GM15510 (cell line): ENCODE measurements around the gene ITGAD.

Experiments used
- POLR2A ChIP-seq: IDR thresholded peaks from 3 replicates; pipeline ENCODE4 v1.6.1; 2011; ENCODE audit warnings: borderline replicate concordance; ENCODE audit not compliant: insufficient read length; ENCODE audit errors: extremely low read depth

ITGAD gene

GRCh38 chr16:31360251-31360650 is 32.9 kb upstream of the ITGAD start:
- TF ChIP-seq POLR2A, result no peak

DNA sequence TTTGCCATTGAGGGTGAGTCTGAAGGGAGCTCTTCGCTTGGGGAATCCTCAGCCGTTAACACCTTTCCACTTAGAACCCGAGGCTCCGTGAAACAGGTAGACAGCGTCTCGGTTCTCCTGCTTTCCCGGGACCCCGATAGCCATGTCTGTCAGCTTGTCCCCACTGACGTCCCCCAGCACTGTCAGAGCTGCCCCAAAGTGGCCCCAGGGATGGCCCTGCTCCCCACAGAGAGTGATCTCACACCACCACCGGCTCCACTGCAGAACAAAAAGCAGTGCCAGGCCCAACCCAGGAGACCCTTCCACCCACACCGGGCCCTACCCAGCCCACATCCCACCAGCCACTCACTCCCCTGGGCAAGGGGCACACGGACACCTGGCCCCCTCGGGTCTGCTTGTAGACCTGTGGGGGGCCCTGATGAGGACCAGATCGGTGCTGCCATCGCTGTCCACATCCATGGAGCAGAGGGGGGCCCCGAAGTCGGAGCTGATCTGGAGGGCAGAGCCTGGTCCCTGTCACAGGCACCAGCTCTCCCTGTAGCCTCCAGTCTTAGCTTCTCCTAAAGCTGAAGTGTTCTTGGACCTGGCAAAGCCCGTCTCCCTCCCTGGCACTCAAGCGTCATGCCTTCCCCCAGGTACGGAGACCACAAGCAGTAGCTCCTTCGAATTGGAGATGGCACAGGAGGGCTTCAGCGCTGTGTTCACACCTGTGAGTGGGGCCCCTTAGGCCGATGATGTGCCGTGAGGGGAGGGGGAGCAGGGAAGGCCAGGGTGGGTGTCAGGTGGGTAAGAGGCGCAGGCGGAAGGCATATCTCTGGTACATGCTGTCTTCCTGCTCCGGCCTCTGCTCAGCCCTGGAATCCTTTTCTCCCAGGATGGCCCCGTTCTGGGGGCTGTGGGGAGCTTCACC is 31.7 kb upstream of the ITGAD start:
- TF ChIP-seq POLR2A, result no peak

GRCh38 chr16:31362476-31363405 is 30.4 kb upstream of the ITGAD start:
- no peak for TF ChIP-seq POLR2A

DNA sequence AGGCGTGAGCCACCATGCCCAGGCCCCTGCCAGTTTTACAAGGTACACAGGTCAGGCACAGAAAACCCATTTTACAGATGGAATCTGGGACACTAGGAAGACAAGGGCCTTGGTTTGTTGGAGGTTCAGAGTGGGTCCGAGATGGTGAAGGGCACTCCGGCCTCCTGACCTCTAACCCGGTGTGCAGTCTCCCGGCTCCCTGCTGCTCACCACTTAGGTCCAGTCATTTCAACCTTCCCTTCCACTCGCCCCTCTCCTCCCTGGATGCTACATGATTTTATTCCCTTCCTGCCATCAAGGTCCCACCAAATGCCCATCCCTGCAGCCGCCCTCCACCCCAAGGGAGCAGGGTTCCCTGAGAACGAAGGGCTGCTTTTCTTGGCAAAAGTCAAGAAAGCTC is 29.4 kb upstream of the ITGAD start:
- no peak for TF ChIP-seq POLR2A

- TF ChIP-seq POLR2A, result no peak
These were observed 28.7 kb upstream of the ITGAD start for GRCh38 chr16:31364421-31364820.

- no peak for TF ChIP-seq POLR2A
These were observed 27.8 kb upstream of the ITGAD start for GRCh38 chr16:31365131-31365865.

DNA sequence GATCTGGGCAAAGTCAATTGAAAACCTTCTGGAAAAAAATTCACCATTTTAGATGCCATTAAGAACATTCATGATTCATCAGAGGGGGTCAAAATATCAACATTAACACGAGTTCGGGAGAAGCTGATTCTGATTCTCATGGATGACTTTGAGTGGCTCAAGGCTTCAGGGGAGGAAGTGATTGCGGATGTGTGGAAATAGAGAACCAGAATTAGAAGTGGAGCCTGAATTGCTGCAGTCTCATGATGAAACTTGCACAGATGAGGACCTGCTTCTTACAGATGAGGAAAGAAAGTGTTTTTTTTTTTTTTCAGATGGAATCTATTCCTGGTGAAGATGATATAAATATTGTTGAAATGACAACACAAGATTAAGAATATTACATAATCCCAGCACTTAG is 25.3 kb upstream of the ITGAD start:
- no peak for TF ChIP-seq POLR2A

- no peak for TF ChIP-seq POLR2A
These were observed 22.1 kb upstream of the ITGAD start for GRCh38 chr16:31371008-31371407.

DNA sequence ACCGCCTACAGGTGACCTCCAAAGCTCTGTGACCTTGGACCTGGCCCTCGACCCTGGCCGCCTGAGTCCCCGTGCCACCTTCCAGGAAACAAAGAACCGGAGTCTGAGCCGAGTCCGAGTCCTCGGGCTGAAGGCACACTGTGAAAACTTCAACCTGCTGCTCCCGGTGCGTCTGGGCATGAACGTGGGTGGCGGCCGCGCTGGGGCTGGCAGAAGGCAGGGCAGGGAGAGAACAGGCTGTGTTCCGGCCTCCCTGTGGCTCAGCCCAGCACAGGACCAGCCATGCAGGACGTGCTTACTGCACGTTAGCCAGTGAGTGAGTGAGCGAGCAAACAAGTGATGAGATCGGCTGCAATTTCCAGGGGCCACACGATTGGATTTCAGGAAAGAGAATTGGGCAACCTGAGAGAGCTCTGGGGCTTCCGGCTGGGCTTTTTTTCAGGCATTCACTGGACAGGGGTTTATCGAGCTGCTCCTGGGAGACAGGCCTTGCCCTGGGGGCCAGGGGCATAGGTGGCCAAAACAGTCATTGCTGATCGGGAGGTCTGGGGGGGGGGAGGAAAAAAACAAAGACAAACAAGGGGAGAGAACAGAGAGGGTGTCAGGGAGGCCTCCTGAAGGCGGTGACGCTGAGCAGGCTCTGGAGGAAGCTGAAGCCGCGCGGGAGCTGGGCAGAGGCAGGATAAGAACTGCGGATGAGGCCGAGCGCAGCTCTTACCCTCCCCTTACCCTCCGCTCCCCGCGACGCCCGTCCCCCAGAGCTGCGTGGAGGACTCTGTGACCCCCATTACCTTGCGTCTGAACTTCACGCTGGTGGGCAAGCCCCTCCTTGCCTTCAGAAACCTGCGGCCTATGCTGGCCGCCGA is 21.3 kb upstream of the ITGAD start:
- no peak for TF ChIP-seq POLR2A

GRCh38 chr16:31373235-31373634 is 19.9 kb upstream of the ITGAD start:
- no peak for TF ChIP-seq POLR2A

DNA sequence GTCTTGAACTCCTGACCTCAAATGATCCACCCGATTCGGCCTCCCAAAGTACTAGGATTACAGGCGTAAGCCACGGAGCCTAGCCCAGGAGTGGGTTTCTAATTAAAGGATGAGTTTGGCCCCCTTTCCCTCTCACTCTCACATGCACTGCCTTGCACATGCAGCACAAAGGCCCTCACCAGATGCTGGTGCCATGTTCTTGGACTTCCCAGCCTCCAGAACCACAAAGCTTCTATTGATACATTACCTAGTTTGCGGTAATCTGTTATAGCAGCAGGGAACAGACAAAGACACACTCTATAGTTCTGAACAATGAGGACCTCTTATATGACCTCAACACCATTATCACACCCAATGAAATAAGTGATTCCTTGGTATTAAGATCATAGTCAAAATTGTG is 17.9 kb upstream of the ITGAD start:
- no peak for TF ChIP-seq POLR2A

DNA sequence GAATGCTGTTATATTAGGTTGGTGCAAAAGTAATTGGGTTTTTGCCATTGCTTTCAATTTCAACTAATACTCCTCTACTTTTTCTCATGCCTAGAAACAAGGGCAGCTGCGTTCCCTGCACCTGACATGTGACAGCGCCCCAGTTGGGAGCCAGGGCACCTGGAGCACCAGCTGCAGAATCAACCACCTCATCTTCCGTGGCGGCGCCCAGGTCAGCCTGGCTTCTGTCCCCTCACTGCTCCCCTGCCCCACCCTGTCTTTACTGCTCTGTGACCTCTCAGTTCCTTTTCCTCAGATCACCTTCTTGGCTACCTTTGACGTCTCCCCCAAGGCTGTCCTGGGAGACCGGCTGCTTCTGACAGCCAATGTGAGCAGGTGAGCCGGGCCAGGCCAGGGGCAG is 16.4 kb upstream of the ITGAD start:
- no peak for TF ChIP-seq POLR2A

- TF ChIP-seq POLR2A, result no peak
These were observed 15.8 kb upstream of the ITGAD start for GRCh38 chr16:31377210-31377903.
